ENCODE measurements around the gene BCKDHB. TPM values are rescaled to one million over a fixed set of nuclear protein-coding genes. Genes with fewer than 3 reads are reported as not detected.

The BCKDHB gene
- total RNA-seq, 2 experiments from 2014 or later, result 15.3 to 17.5 TPM

- no peaks in the 10 kb centered on the region for H3K27me3 Mint-ChIP-seq
- no peak overlapping the region for H3K27ac Mint-ChIP-seq
- no peak for DNase-seq
These were observed 257.7 kb downstream of the BCKDHB start for GRCh38 chr6:80364149-80364548.

GRCh38 chr6:80366051-80366450 lies 259.6 kb downstream of the BCKDHB start:
- Mint-ChIP-seq H3K4me3 (no peak overlapping the region), H3K36me3 (peaks cover 10% of the 10 kb centered on the region), H3K4me1 (no peaks in the 10 kb centered on the region), H3K9me3 (peaks cover 2% of the 10 kb centered on the region), H3K27me3 (no peaks in the 10 kb centered on the region), H3K27ac (no peak overlapping the region)
- no peak for DNase-seq

More at GRCh38 chr6:80364149-80364548, 257.7 kb downstream of the BCKDHB start:
- H3K4me3 Mint-ChIP-seq, result no peak overlapping the region
- H3K9me3 Mint-ChIP-seq, result peaks cover 2% of the 10 kb centered on the region
- peaks cover 14% of the 10 kb centered on the region for H3K36me3 Mint-ChIP-seq
- no peaks in the 10 kb centered on the region for H3K4me1 Mint-ChIP-seq

GRCh38 chr6:80366714-80367113 lies 260.2 kb downstream of the BCKDHB start:
- peaks cover 10% of the 10 kb centered on the region for H3K36me3 Mint-ChIP-seq

GRCh38 chr6:80376411-80376810 lies 269.9 kb downstream of the BCKDHB start:
- Mint-ChIP-seq H3K4me1 (no peaks in the 10 kb centered on the region), H3K4me3 (no peak overlapping the region), H3K36me3 (peaks cover 26% of the 10 kb centered on the region), H3K27me3 (no peaks in the 10 kb centered on the region), H3K27ac (no peak overlapping the region), H3K9me3 (peaks cover 14% of the 10 kb centered on the region)
- no peak for DNase-seq

More at GRCh38 chr6:80366714-80367113, 260.2 kb downstream of the BCKDHB start:
- DNase-seq, result no peak
- no peaks in the 10 kb centered on the region for H3K27me3 Mint-ChIP-seq
- peaks cover 5% of the 10 kb centered on the region for H3K9me3 Mint-ChIP-seq
- no peak overlapping the region for H3K27ac Mint-ChIP-seq
- no peaks in the 10 kb centered on the region for H3K4me1 Mint-ChIP-seq
- no peak overlapping the region for H3K4me3 Mint-ChIP-seq

GRCh38 chr6:80380566-80380965 lies 274.1 kb downstream of the BCKDHB start:
- Mint-ChIP-seq H3K36me3 (peaks cover 5% of the 10 kb centered on the region), H3K27me3 (no peaks in the 10 kb centered on the region), H3K4me1 (no peaks in the 10 kb centered on the region), H3K4me3 (no peak overlapping the region), H3K27ac (no peak overlapping the region), H3K9me3 (no peaks in the 10 kb centered on the region)
- no peak for DNase-seq

GRCh38 chr6:80382811-80383210 lies 276.3 kb downstream of the BCKDHB start:
- Mint-ChIP-seq H3K36me3 (peaks cover 2% of the 10 kb centered on the region), H3K9me3 (no peaks in the 10 kb centered on the region), H3K4me1 (no peaks in the 10 kb centered on the region), H3K4me3 (no peak overlapping the region), H3K27me3 (no peaks in the 10 kb centered on the region), H3K27ac (no peak overlapping the region)
- no peak for DNase-seq

GRCh38 chr6:80388507-80388906 lies 282.0 kb downstream of the BCKDHB start:
- Mint-ChIP-seq H3K9me3 (peaks cover 3% of the 10 kb centered on the region), H3K27ac (no peak overlapping the region)

More at GRCh38 chr6:80388507-80388906, 282.0 kb downstream of the BCKDHB start:
- H3K4me3 Mint-ChIP-seq, result no peak overlapping the region
- H3K27me3 Mint-ChIP-seq, result no peaks in the 10 kb centered on the region
- H3K36me3 Mint-ChIP-seq, result peaks cover 7% of the 10 kb centered on the region
- no peaks in the 10 kb centered on the region for H3K4me1 Mint-ChIP-seq
- DNase-seq, result no peak

Other genes with a start within 250 kb of the BCKDHB start
- gene ELOVL4, start 159.1 kb upstream of the BCKDHB start, total RNA-seq, result 1 to 10 TPM; 1.7 to 2.2 TPM
- gene TTK, start 102.0 kb upstream of the BCKDHB start, total RNA-seq, result 10 to 100 TPM; 34.6 to 36.0 TPM